SJSA1 (cell line): ENCODE data around the gene ACTL10. TPM values are rescaled to one million over a fixed set of nuclear protein-coding genes. Genes with fewer than 3 reads are reported as not detected.
"Not testable (repeated sequence)": the region's sequence is repeated elsewhere in the genome, so short reads cannot be mapped to it uniquely, and the experiment has no call there.

Experiments
- DNase-seq, 2 experiments: peaks; one replicate each; pipeline ENCODE4 v3.0.0-alpha.2; 2015 to 2020; ENCODE audit warnings: low spot score in 2 of 2, low read depth in 1 of 2
- H3K27ac ChIP-seq: fragments of 250-450 bp; sonication (Bioruptor Pico); 2 replicates; pipeline ENCODE4 v1.5.1; 2020; ENCODE audit warnings: mild to moderate bottlenecking, moderate library complexity
- H3K27me3 ChIP-seq: fragments of 250-450 bp; sonication (Bioruptor Pico); replicated peaks from 2 replicates; pipeline ENCODE4 v1.5.1; 2020; ENCODE audit warnings: mild to moderate bottlenecking, moderate library complexity
- H3K36me3 ChIP-seq: fragments of 250-450 bp; sonication (Bioruptor Pico); 2 replicates; pipeline ENCODE4 v1.5.1; 2020; ENCODE audit warnings: mild to moderate bottlenecking
- H3K4me1 ChIP-seq: fragments of 250-450 bp; sonication (Bioruptor Pico); replicated peaks from 2 replicates; pipeline ENCODE4 v1.6.1; 2021; ENCODE audit warnings: mild to moderate bottlenecking
- H3K4me3 ChIP-seq: fragments of 250-450 bp; sonication (Bioruptor Pico); 2 replicates; pipeline ENCODE4 v1.5.1; 2020; ENCODE audit warnings: mild to moderate bottlenecking
- H3K9me3 ChIP-seq: fragments of 250-450 bp; sonication (Bioruptor Pico); replicated peaks from 2 replicates; pipeline ENCODE4 v1.5.1; 2020; ENCODE audit warnings: mild to moderate bottlenecking
- total RNA-seq: library from RNA; depleted of rRNA; stranded (reverse); fragments of >200 nt; shearing (Covaris generic); gene quantifications from 2 replicates; pipeline ENCODE4 v1.2.3, GENCODE V29; 2014

The ACTL10 gene
- total RNA-seq, 1 experiment from 2014 or later = not detected

- Histone ChIP-seq H3K9me3 (no peaks in the 10 kb centered on the region), H3K4me1 (peaks cover 3% of the 10 kb centered on the region; the same call in 1 of the 2 replicates), H3K4me3 (no peak overlapping the region), H3K27me3 (no peaks in the 10 kb centered on the region), H3K36me3 (peaks cover 38% of the 10 kb centered on the region), H3K27ac (no peak overlapping the region)
- DNase-seq = no peak
Observed at GRCh38 chr20:33644313-33645071, 22.3 kb upstream of the ACTL10 start.

GRCh38 chr20:33645072-33645358, 21.7 kb upstream of the ACTL10 start:
- no peak for DNase-seq
- peaks cover 4% of the 10 kb centered on the region; the same call in 1 of the 2 replicates for H3K4me1 ChIP-seq

GRCh38 chr20:33645396-33645795, 21.3 kb upstream of the ACTL10 start:
- no peak for DNase-seq

More at GRCh38 chr20:33645072-33645358, 21.7 kb upstream of the ACTL10 start:
- Histone ChIP-seq H3K27me3 (no peaks in the 10 kb centered on the region), H3K36me3 (peaks cover 38% of the 10 kb centered on the region), H3K9me3 (no peaks in the 10 kb centered on the region), H3K27ac (no peak overlapping the region), H3K4me3 (no peak overlapping the region)

GRCh38 chr20:33646191-33646590, 20.6 kb upstream of the ACTL10 start:
- H3K27me3 ChIP-seq = no peaks in the 10 kb centered on the region
- H3K36me3 ChIP-seq = peaks cover 32% of the 10 kb centered on the region
- no peak overlapping the region for H3K27ac ChIP-seq
- no peaks in the 10 kb centered on the region for H3K9me3 ChIP-seq
- H3K4me1 ChIP-seq = peaks cover 4% of the 10 kb centered on the region; the same call in 1 of the 2 replicates
- H3K4me3 ChIP-seq = no peak overlapping the region
- DNase-seq = no peak

More at GRCh38 chr20:33645396-33645795, 21.3 kb upstream of the ACTL10 start:
- H3K4me3 ChIP-seq = no peak overlapping the region
- H3K36me3 ChIP-seq = peaks cover 35% of the 10 kb centered on the region
- peaks cover 4% of the 10 kb centered on the region; the same call in 1 of the 2 replicates for H3K4me1 ChIP-seq
- no peaks in the 10 kb centered on the region for H3K27me3 ChIP-seq
- no peaks in the 10 kb centered on the region for H3K9me3 ChIP-seq
- no peak overlapping the region for H3K27ac ChIP-seq

GRCh38 chr20:33646959-33647602, 19.7 kb upstream of the ACTL10 start:
- H3K36me3 ChIP-seq = peaks cover 31% of the 10 kb centered on the region
- H3K4me1 ChIP-seq, DNase-seq, H3K27ac ChIP-seq, H3K27me3 ChIP-seq, H3K4me3 ChIP-seq, H3K9me3 ChIP-seq: not testable (repeated sequence)

GRCh38 chr20:33647603-33648395, 18.9 kb upstream of the ACTL10 start:
- Histone ChIP-seq H3K27me3 (no peaks in the 10 kb centered on the region), H3K9me3 (no peaks in the 10 kb centered on the region), H3K4me1 (peaks cover 4% of the 10 kb centered on the region; the same call in 1 of the 2 replicates), H3K4me3 (no peak overlapping the region), H3K36me3 (peaks cover 28% of the 10 kb centered on the region), H3K27ac (no peak overlapping the region)
- no peak for DNase-seq

- Histone ChIP-seq H3K27ac (no peak overlapping the region), H3K36me3 (peaks cover 28% of the 10 kb centered on the region), H3K4me3 (no peak overlapping the region), H3K27me3 (no peaks in the 10 kb centered on the region), H3K9me3 (no peaks in the 10 kb centered on the region), H3K4me1 (peaks cover 6% of the 10 kb centered on the region; the same call in 1 of the 2 replicates)
- no peak for DNase-seq
Observed at GRCh38 chr20:33648396-33649004, 18.2 kb upstream of the ACTL10 start.

GRCh38 chr20:33649201-33649681, 17.5 kb upstream of the ACTL10 start:
- H3K36me3 ChIP-seq = peaks cover 24% of the 10 kb centered on the region
- peaks cover 7% of the 10 kb centered on the region; the same call in 1 of the 2 replicates for H3K4me1 ChIP-seq
- no peaks in the 10 kb centered on the region for H3K9me3 ChIP-seq
- no peak for DNase-seq
- H3K27ac ChIP-seq = no peak overlapping the region
- no peaks in the 10 kb centered on the region for H3K27me3 ChIP-seq
- no peak overlapping the region for H3K4me3 ChIP-seq

- peaks cover 7% of the 10 kb centered on the region; the same call in 1 of the 2 replicates for H3K4me1 ChIP-seq
- H3K27ac ChIP-seq = no peak overlapping the region
- no peaks in the 10 kb centered on the region for H3K27me3 ChIP-seq
- no peak overlapping the region for H3K4me3 ChIP-seq
- DNase-seq = no peak
- H3K9me3 ChIP-seq = no peaks in the 10 kb centered on the region
- peaks cover 14% of the 10 kb centered on the region for H3K36me3 ChIP-seq
Observed at GRCh38 chr20:33650111-33650752, 16.5 kb upstream of the ACTL10 start.

GRCh38 chr20:33650753-33651561, 15.8 kb upstream of the ACTL10 start:
- Histone ChIP-seq H3K4me1 (peaks cover 7% of the 10 kb centered on the region; the same call in 1 of the 2 replicates), H3K27me3 (no peaks in the 10 kb centered on the region), H3K27ac (no peak overlapping the region), H3K36me3 (peaks cover 10% of the 10 kb centered on the region), H3K9me3 (no peaks in the 10 kb centered on the region), H3K4me3 (no peak overlapping the region)
- no peak for DNase-seq

GRCh38 chr20:33651562-33652048, 15.1 kb upstream of the ACTL10 start:
- no peaks in the 10 kb centered on the region for H3K9me3 ChIP-seq
- no peak for DNase-seq
- H3K36me3 ChIP-seq = peaks cover 12% of the 10 kb centered on the region; the same call in 1 of the 2 replicates
- H3K4me1 ChIP-seq = peaks cover 7% of the 10 kb centered on the region; the same call in 1 of the 2 replicates
- H3K27ac ChIP-seq = no peak overlapping the region
- H3K27me3 ChIP-seq = no peaks in the 10 kb centered on the region
- H3K4me3 ChIP-seq = no peak overlapping the region

- peaks cover 27% of the 10 kb centered on the region for H3K36me3 ChIP-seq
- H3K27me3 ChIP-seq = no peaks in the 10 kb centered on the region
- H3K4me1 ChIP-seq = peaks cover 7% of the 10 kb centered on the region; the same call in 1 of the 2 replicates
- no peak overlapping the region for H3K4me3 ChIP-seq
- no peak overlapping the region for H3K27ac ChIP-seq
- peak; percentile 69 to 70 for DNase-seq
- no peaks in the 10 kb centered on the region for H3K9me3 ChIP-seq
Observed at GRCh38 chr20:33653218-33653899, 13.4 kb upstream of the ACTL10 start.
